Peyer's patch (tissue), 4 donors: Measurements from ENCODE around the gene TRIM47.

Source experiments
- POLR2A ChIP-seq, 2 donors: fragments of 450-650 bp; IDR thresholded peaks; one replicate each; pipeline ENCODE4 v1.5.1; 2017; ENCODE audit warnings: antibody characterized with exemption in 2 of 2, mild to moderate bottlenecking in 2 of 2, moderate library complexity in 2 of 2
- TF ChIP-seq, protein P1 (sequence below), 6 experiments: fragments of 450-650 bp in 4 of 6; fragments of 200-600 bp in 2 of 6; sonication (generic) in 1 of 6; IDR thresholded peaks; one replicate each; pipeline ENCODE4 v1.5.1; 2017 to 2019; ENCODE audit warnings: antibody characterized with exemption in 6 of 6, mild to moderate bottlenecking in 3 of 6, moderate library complexity in 1 of 6

DNA sequence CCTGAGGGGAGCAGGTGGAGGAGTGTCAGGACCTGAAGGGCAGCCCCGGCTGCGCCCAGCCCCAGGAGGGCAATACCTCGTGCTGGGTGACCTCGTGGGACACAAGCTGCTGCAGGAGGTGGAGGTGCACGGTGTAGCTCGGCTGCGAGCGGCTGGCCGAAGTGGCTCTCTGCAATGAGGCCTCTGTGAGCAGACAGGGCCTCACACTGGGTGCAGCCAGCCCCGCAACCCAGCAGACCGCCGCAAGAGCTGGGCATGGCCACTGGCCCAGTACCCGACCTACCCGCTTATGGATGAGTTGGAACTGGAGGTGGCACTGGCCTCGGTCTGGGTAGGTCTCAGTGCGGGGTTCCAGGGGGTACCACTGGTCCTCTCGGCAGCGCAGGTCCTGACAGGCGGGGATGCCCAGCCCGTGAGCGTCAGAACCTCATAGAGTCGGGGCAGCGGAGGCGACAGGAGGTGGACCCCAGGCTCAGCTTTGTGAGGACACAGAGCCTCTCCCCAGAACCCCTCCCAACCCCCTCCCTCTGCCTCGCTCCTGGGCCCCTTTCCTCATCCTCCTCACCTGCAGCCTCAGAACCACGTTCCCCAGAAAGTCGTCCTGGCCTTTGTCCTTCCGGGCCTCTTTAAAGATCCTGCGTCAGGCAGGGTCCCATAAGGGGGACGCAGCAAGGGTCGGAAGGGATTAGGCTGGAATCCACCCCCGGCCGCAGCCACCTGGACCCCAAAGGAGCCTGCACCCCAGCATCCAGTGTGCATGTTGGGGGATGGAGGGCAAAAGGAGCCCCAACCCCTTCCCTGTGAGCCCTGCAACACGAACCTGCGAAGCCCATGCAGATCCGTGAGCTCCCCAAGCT lies 38.2 kb downstream of the TRIM47 start:
- TF ChIP-seq, protein P1, sequence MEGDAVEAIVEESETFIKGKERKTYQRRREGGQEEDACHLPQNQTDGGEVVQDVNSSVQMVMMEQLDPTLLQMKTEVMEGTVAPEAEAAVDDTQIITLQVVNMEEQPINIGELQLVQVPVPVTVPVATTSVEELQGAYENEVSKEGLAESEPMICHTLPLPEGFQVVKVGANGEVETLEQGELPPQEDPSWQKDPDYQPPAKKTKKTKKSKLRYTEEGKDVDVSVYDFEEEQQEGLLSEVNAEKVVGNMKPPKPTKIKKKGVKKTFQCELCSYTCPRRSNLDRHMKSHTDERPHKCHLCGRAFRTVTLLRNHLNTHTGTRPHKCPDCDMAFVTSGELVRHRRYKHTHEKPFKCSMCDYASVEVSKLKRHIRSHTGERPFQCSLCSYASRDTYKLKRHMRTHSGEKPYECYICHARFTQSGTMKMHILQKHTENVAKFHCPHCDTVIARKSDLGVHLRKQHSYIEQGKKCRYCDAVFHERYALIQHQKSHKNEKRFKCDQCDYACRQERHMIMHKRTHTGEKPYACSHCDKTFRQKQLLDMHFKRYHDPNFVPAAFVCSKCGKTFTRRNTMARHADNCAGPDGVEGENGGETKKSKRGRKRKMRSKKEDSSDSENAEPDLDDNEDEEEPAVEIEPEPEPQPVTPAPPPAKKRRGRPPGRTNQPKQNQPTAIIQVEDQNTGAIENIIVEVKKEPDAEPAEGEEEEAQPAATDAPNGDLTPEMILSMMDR (IDR thresholded peaks at IDR 0.05), result no peak
- TF ChIP-seq POLR2A (IDR thresholded peaks at IDR 0.05), result no peak
